Measurements from ENCODE around the gene CRADD.

Gene CRADD

GRCh38 chr12:93673084-93673483 is 4.1 kb upstream of the CRADD start:
- DNase-seq: no peak

GRCh38 chr12:93674386-93674785 is 2.8 kb upstream of the CRADD start:
- DNase-seq: no peak

GRCh38 chr12:93676408-93677194 is 574 bp upstream of the CRADD start:
- peak in 1 of 4 experiments; percentile 3 for DNase-seq

- no peak for DNase-seq
Measured at GRCh38 chr12:93678779-93679178, 1.6 kb downstream of the CRADD start.

GRCh38 chr12:93679308-93679925 is 2.2 kb downstream of the CRADD start:
- no peak for DNase-seq

- DNase-seq: no peak
Measured at GRCh38 chr12:93680006-93680405, 2.8 kb downstream of the CRADD start.

GRCh38 chr12:93682846-93683261 is 5.7 kb downstream of the CRADD start:
- no peak for DNase-seq

GRCh38 chr12:93683410-93683809 is 6.2 kb downstream of the CRADD start:
- DNase-seq: no peak

- DNase-seq: no peak
Measured at GRCh38 chr12:93684716-93685115, 7.5 kb downstream of the CRADD start.

GRCh38 chr12:93686572-93687356 is 9.6 kb downstream of the CRADD start:
- no peak for DNase-seq

GRCh38 chr12:93689076-93689834 is 12.1 kb downstream of the CRADD start:
- no peak for DNase-seq

- no peak for DNase-seq
Measured at GRCh38 chr12:93696462-93696861, 19.3 kb downstream of the CRADD start.

- no peak for DNase-seq
Measured at GRCh38 chr12:93698307-93699092, 21.3 kb downstream of the CRADD start.

- no peak for DNase-seq
Measured at GRCh38 chr12:93699271-93700145, 22.3 kb downstream of the CRADD start.

GRCh38 chr12:93702707-93703315 is 25.6 kb downstream of the CRADD start:
- no peak for DNase-seq

GRCh38 chr12:93704122-93704521 is 26.9 kb downstream of the CRADD start:
- no peak for DNase-seq

- DNase-seq: no peak
Measured at GRCh38 chr12:93704625-93705024, 27.4 kb downstream of the CRADD start.

GRCh38 chr12:93705237-93705636 is 28.1 kb downstream of the CRADD start:
- DNase-seq: no peak

- no peak for DNase-seq
Measured at GRCh38 chr12:93706387-93706786, 29.2 kb downstream of the CRADD start.

GRCh38 chr12:93706824-93707223 is 29.6 kb downstream of the CRADD start:
- no peak for DNase-seq

Data from suppressor macrophage (primary cell).